Kidney epithelial cell (primary cell): ENCODE measurements around the gene DYNLT1. TPM values are rescaled to one million over a fixed set of nuclear protein-coding genes. Genes with fewer than 3 reads are reported as not detected.

Experiments
- DNase-seq: peaks from one replicate; pipeline ENCODE4 v3.0.0-alpha.2; 2010; ENCODE audit warnings: low read depth
- H3K27me3 ChIP-seq: 2 replicates; pipeline ENCODE4 v1.6.0; 2011; ENCODE audit warnings: low read length; ENCODE audit not compliant: control insufficient read depth, insufficient read depth
- H3K36me3 ChIP-seq: 2 replicates; pipeline ENCODE4 v1.5.1; 2011; ENCODE audit warnings: low read length; ENCODE audit not compliant: control insufficient read depth, insufficient read depth
- H3K4me3 ChIP-seq: 2 replicates; pipeline ENCODE4 v1.5.1; 2011; ENCODE audit warnings: low read depth, mild to moderate bottlenecking, control low read depth, low read length
- CTCF ChIP-seq: IDR thresholded peaks from 2 replicates; pipeline ENCODE4 v1.5.1; 2011; ENCODE audit warnings: mild to moderate bottlenecking, moderate library complexity, low read length, control low read depth, inconsistent platforms; ENCODE audit not compliant: insufficient read depth, poor library complexity, severe bottlenecking
- total RNA-seq: library from RNA; depleted of rRNA; stranded (reverse); fragments of >200 nt; gene quantifications from 2 replicates; pipeline ENCODE4 v1.2.3, GENCODE V29; 2015

Gene DYNLT1
- total RNA-seq, 1 donor from 2014 or later, result 124 TPM

GRCh38 chr6:158628542-158628941 lies 16.0 kb downstream of the DYNLT1 start:
- TF ChIP-seq CTCF, result no peak
- peaks cover 2% of the 10 kb centered on the region for H3K36me3 ChIP-seq
- no peak overlapping the region for H3K4me3 ChIP-seq
- H3K27me3 ChIP-seq, result no peaks in the 10 kb centered on the region
- no peak for DNase-seq

- peaks cover 2% of the 10 kb centered on the region for H3K36me3 ChIP-seq
- no peaks in the 10 kb centered on the region for H3K27me3 ChIP-seq
- H3K4me3 ChIP-seq, result no peak overlapping the region
- no peak for TF ChIP-seq CTCF
- DNase-seq, result no peak
Observed at GRCh38 chr6:158627940-158628211, 16.7 kb downstream of the DYNLT1 start.

- no peaks in the 10 kb centered on the region for H3K27me3 ChIP-seq
- no peak for DNase-seq
- no peak overlapping the region for H3K4me3 ChIP-seq
- H3K36me3 ChIP-seq, result peaks cover 2% of the 10 kb centered on the region
- no peak for TF ChIP-seq CTCF
Observed at GRCh38 chr6:158627168-158627939, 17.2 kb downstream of the DYNLT1 start.

GRCh38 chr6:158626360-158627167 lies 18.0 kb downstream of the DYNLT1 start:
- no peak for DNase-seq
- TF ChIP-seq CTCF, result no peak
- H3K27me3 ChIP-seq, result no peaks in the 10 kb centered on the region
- H3K36me3 ChIP-seq, result peaks cover 2% of the 10 kb centered on the region
- H3K4me3 ChIP-seq, result no peak overlapping the region

GRCh38 chr6:158625881-158626305 lies 18.6 kb downstream of the DYNLT1 start:
- no peak for TF ChIP-seq CTCF

More at GRCh38 chr6:158625881-158626305, 18.6 kb downstream of the DYNLT1 start:
- no peak overlapping the region for H3K4me3 ChIP-seq
- H3K36me3 ChIP-seq, result peaks cover 2% of the 10 kb centered on the region
- H3K27me3 ChIP-seq, result no peaks in the 10 kb centered on the region
- DNase-seq, result no peak
